RPMI7951 (cell line): ENCODE data around the gene SETD2. TPM values are rescaled to one million over a fixed set of nuclear protein-coding genes. Genes with fewer than 3 reads are reported as not detected.
"Not testable (repeated sequence)": the region's sequence is repeated elsewhere in the genome, so short reads cannot be mapped to it uniquely, and the experiment has no call there.

Experiments
- DNase-seq: peaks from one replicate; pipeline ENCODE4 v3.0.0-alpha.2; 2012; ENCODE audit warnings: low read depth
- total RNA-seq: library from RNA; depleted of rRNA; stranded (reverse); fragments of >200 nt; shearing (Covaris generic); gene quantifications from 2 replicates; pipeline ENCODE4 v1.2.3, GENCODE V29; 2014

SETD2 gene
- total RNA-seq, 1 experiment from 2014 or later, result 21.1 TPM

DNA sequence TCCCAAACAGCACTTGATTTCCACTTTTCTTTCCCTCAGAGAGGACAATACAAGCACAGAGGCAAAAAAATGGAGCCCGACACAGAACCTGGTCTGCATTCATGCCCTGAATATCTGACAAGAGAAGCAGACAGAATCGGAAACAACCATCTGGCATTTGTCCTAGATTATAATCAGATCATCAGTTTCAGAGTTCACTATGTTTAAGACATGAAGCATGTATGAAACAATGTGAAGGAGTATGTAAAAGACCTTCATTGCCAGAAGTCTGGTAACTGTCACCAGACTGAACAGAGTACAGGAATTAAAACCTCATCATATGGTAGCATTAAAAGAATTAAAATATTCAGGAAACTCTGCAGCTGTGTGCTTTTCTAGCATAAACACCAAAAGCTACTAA lies 65.0 kb downstream of the SETD2 start:
- no peak for DNase-seq

DNA sequence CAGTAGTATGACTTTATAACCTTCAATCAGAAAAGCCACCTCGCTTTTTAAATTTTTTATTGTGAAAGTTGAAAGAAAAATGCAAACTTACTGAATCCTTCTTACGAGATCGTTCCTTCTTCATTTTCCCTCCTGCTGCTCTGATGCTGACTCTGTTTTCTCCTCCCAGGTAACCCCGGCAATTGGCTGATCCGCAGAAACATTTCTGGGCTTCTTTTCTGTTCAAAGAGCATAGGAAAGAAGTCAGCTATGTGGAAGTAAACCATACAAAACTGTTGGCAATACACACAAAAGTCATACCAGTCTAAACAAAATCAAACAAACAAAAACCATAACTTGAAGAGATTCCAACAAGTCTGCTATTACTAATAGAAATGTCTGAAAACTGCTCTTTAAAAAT lies 66.0 kb downstream of the SETD2 start:
- no peak for DNase-seq

DNA sequence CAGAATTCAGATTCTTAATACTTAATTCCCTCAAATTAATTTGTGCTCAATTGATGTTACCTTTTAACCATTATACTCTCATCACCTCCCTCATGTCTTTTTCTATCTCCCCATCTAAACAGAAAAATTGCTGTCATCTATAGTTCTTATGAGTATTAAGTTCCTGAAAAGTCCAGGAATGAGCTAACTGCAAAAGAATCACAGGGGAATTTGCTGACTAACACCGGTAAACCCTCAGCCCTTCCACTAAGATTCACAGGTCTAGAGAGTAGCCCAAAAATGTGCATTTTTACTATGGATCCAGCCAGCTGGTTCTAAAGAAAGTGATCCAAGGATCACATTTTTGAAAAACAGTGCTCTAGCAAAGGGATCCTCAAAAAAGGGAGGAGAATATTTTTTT lies 67.0 kb downstream of the SETD2 start:
- no peak for DNase-seq

DNA sequence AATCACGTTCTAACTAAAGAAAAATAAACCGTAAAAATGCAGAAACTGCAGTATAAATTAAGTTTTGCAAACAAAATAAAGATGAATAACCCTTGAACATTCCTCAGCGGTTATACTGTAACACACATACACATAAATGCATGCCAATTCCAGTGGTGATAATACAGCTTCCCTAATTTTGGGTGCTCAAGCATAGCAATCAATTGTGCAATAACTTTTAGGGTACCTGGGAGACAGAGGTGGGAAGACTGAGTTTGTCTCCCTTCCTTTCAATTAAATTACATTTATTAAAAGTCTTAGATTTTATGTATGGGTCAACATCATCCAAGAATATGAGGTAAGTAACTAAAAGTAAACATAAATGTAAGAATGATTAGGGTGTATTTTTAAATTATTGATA lies 71.8 kb downstream of the SETD2 start:
- DNase-seq, result no peak

DNA sequence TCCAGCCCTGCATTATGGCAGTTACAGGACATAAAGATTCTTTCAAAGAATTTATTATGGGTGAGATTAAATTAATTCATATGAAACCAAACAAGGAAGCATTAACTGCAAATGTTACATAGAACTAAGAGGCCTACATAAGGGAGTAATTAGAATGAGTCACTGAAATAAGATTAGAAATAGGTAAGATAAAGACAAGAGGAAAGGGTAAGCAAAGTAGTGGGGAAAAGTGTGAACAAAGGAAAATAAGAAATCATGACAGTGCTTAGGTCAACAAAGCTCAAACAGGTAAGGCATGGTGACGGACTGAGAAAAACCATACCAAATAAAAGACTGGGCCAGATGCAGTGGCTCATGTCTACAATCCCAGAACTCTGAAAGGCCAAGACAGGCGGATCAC lies 74.3 kb downstream of the SETD2 start:
- DNase-seq, result no peak

DNA sequence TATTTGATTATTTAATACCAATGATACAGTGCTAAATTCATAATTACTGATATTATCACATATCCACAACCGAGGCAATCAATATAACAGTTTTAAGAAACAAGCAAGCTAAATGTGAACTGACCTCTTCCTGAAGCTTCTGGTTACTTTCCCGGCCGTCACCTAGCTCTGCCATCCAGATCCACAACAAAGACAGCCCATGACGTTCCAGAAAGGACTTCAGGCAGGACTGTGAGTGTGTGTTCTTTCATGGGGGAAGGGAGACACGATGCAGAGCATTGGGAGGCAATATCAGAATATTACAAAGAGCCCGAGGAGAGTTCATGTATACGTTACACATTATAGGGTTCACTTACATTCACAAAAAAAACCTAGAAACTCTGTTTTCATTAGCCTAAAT lies 77.8 kb downstream of the SETD2 start:
- DNase-seq, result no peak

DNA sequence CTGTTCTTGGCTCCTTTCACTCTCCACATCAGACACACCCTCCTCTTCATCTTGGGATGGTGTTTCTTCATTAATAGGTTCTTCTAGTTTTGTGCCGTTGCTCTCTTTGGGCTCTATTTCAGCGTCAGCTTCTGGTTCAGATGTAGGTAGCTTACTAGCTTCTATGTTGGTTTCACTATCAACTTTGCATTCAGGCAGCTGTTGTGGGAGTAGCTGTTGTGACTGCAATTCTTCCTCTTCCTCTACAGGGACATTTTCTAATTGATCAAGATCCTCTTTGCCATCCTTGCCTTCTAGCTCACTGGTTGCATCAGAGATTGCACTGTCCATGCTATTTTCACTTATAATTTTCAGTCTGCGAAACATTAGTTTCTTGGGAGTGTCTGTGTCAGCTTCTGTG lies 80.1 kb downstream of the SETD2 start:
- DNase-seq, result no peak

DNA sequence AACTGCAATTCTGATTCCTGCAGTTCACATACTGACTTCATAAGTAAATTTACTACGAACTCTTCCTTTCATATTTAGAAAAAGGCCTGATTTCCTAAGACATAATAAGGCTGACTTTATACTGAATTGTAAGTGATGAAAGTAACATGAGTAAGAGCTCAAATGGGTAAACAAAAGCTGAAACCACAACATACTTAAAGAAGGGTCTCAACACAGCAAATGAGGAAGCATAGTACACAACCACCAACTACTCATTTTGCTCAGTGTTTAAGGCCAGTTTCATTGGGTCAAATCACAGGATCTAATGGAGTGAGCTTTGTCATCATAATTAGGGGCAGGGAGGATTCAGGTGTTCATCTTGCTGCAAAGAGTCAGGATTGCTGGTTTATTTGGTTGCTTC lies 81.4 kb downstream of the SETD2 start:
- DNase-seq, result no peak

DNA sequence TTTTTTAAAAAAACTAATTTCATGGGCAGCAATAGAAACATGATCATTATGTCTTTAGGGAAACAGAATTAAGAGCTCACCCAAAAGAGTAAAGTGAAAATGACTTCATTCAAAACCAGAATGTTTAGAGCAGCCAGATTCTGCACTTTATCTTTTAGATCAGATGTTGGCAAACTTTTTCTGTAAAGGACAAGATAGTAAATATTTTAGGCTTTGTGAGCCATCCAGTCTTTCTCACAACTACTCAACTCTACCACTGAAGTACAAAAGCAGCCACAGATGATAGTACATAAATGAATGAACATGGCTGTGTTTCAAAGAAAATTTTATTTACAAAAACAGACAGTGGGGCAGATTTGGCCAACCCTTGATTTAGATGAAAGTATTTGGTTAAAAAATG lies 84.5 kb downstream of the SETD2 start:
- DNase-seq, result no peak

DNA sequence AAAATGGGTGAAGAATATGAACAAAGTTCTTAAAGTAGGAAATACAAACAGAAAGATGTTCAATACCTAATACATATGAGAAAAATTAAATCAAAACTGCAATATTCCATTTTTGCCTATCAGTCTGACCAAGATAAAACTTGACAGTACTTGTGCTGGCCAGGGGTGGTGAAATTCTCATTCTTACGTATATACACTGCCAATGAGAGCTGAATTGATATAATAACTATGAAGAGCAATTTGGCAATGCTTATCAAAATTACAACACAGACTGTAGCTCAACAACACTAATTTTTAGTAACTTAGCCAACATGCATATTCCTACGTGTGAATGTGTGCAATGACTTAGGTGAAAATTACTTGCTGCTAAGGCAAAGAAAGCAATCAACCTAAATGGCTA lies 90.2 kb downstream of the SETD2 start:
- DNase-seq, result no peak

DNA sequence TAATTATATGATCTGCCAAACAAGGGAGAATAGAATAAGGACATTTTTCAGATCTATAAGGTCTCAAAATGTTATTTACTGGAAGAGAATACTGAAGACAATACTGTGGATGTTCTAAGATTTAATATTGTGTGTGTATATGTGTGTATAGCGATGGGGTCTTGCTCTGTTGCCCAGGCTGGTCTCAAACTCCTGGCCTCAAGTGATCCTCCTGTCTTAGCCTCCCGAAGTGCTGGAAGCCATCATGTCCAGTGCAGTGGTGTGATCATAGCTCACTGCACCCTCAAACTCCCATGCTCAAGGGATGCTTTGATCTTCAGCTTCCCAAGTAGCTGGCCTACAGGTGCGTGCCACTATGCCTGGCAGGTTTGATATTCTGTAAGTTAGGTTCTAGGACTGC lies 93.1 kb downstream of the SETD2 start:
- no peak for DNase-seq

DNA sequence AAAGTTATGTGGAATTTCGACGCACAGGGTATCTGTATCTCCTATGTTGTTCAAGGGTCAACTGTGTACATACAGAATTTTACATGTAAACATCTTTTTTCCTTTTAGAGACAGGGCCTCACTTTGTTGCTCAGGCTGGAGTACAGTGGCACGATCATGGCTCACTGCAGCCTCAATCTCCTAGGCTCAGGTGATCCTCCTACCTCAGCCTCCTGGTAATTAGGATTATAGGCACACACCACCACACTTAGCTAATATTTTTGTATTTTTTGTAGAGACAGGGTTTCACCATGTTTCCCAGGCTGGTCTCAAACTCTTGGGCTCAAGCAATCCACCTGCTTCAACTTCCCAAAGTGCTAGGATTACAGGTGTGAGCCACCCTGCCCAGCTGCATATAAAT lies 97.7 kb downstream of the SETD2 start:
- DNase-seq, result not testable (repeated sequence)

DNA sequence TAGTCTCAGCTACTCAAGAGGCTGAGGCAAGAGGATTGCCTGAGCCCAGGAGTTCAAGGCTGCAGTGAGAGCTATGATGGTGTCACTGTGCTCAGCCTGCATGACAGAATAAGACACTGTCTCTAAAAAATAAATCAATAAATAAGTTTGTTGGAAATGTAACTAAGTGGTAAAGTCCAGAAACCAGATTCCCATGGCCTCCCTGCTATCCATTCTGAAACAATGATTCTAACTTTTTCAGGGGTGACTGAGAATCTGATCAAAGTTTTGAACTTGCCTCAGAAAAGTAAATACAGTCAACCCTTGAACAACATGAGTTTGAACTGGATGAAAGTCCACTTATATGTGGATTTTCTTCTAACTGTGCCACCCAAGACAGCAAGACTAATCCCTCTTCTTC lies 98.2 kb downstream of the SETD2 start:
- DNase-seq, result no peak

DNA sequence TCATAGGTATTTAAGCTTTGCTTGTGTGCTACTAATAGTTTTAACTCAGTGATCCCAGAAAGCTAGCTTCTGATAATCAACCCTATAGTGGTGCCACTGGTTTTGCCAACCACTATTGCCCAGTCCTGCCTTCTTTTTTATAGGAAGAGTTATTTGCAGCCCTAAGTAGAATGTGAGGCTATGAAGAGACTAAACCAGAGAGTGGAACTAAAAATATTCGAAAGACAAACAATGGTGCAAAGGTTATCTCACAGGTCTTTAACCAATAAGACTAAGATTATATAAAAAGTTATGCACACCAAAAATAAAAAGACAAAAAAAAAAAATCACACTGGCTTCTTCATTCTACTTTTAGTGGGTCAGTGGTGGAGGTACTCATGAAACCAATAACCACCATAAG lies 98.9 kb downstream of the SETD2 start:
- no peak for DNase-seq

DNA sequence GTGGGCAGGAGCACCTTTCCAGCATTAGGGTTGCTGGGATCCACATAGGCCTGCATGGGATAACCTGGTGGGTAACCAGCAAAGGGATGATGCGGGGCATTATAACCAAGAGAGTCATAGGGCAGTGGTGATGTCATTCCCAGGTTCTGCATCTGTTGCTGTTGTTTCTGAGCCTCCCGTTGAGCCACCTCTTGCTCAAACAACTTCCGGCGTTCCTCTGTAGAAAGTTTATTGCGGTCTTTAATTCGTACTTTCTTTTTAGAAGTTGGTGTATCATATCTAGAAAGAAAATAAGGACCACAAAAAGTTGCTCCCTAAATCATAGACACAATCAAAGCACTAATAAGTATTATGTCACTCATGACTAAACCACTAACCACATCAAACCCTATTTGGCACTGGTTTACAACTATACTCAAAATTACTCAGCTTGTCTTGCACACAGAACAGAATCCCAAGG lies 106.7 kb downstream of the SETD2 start:
- DNase-seq, result peak; percentile 12

DNA sequence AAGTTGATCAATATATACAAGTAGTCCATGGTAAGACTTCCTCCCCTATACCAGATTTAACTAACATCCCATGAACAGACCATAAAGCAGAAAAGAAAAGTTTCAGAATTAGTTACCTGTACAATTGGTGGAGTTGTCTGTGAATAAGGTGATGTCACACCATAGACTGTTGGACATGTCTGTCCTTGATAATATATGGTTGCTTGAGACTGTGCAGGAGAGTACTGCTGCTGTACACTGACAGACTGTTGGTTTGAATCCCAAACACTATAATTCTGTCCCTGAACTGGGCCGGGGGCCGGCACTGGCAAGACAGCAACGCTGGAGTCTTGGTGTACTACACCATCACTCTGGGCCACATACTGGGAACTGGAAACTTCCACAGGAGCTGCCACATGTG lies 107.2 kb downstream of the SETD2 start:
- DNase-seq, result no peak

DNA sequence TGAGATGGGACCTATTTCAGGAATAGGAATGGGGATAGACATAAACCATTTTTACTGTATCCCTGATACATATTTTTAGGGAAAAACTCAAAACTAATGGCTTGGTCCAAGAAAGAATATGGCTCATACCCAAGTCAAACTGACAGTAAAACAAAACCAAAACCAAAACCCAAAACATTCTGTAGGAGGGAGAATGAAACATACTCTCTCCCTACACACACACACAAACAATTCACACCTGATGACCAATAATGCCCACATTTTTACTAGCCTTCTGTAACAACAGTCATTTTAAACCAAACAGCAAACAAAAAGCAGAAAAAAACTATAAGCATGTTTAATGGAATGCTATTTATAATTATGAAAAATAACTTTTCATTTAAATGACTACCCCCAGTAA lies 109.5 kb downstream of the SETD2 start:
- no peak for DNase-seq

DNA sequence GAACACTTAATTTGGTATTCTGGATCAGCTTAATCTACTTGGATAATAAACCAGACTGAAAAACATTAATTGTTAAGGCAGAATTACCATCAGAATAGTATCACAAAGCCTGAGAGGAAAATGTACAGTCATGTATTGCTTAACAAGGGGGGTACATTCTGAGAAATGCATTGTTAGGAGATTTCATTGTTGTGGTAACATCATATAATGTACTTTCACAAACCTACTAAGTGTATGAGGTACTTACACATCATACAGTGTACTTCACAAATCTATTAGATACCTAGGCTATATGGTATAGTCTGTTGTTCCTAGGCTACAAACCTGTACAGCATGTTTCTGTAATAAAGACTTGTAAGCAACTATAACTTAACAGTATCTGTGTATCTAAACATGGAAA lies 116.2 kb downstream of the SETD2 start:
- no peak for DNase-seq

DNA sequence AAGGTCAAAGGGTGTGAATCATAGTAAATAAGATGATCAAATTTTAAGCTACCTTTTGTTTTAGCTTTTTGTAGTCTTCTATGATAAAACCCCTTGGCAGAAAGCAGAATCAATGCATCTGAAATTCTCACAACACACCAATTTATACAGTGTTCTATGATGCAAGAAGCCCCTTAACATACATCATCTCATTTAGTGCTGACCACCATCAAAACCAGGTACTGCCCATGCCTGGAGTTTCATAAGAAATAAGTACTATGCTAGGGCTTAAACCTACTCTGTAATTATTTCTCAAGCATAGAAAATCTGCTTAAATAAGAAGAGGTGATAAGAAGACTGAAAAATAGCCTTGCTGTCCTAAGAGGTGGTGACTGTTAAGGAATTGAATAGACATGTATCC lies 116.8 kb downstream of the SETD2 start:
- DNase-seq, result no peak

DNA sequence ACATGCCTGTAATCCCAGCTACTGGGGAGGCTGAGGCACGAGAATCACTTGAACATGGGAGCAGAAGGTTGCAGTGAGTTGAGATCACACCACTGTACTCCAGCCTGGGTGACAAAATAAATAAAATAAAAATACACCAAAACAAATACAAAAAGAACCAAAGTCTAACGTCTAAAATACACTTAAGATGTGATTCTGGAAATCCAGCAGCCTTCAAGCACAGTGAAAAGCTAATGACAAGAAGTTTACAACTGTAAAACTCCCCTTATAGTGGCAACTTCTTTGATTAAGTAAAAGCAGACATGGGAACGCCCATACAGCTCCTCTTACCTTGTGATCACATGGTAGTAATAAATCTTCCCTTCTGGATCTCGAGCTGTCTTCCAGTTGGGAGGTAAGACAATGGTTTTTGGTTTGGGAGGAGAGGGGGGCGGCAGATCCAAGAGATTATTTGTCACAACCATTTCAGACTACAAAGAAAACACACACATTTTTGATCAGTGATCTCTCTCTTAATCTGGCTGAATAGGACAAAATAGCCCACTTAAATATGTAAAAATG lies 121.6 kb downstream of the SETD2 start:
- DNase-seq, result no peak

DNA sequence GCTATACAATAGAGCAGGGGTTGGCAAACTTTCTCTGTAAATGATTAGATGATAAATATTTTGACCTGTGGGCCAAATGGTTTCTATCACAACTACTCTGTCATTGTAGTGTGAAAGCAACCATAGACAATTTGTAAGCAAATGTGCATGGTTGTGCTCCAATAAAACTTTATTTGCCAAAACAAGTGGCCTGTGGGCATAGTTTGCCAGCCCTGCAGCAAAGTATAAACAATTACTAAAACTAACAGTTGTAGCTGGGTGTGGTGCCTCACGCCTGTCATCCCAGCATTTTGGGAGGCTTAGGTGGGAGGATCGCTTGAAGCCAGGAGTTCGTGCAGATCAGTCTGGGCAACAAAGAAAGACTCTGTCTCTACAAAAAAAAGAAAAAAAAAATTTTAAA lies 122.8 kb downstream of the SETD2 start:
- no peak for DNase-seq

DNA sequence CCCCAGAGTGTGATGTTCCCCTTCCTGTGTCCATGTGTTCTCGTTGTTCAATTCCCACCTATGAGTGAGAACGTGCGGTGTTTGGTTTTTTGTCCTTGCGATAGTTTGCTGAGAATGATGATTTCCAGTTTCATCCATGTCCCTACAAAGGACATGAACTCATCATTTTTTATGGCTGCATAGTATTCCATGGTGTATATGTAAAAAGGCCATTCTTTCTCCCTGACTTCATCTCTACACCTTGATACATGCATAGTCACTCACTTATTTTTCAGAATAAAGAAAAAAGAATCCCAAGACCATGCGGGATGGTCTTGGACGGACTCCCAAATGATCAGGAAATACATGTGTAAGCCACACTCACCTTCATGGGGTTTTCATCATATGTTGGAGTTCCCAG lies 126.6 kb downstream of the SETD2 start:
- DNase-seq, result not testable (repeated sequence)

DNA sequence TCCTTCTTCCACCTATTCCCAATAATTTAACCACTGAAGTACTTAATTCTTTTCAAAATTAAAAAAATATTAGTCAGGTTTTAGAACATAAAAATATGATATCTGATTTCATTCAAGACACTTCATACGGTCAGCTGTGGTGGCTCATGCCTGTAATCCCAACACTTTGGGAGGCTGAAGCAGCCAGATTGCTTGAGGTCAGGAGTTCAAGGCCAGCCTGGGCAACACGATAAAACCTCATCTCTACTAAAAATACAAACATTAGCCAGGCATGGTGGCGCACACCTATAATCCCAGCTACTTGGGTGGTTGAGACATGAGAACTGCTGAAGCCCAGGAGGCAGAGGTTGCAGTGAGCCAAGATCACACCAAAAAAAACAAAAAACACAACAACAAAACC lies 127.8 kb downstream of the SETD2 start:
- DNase-seq, result no peak

DNA sequence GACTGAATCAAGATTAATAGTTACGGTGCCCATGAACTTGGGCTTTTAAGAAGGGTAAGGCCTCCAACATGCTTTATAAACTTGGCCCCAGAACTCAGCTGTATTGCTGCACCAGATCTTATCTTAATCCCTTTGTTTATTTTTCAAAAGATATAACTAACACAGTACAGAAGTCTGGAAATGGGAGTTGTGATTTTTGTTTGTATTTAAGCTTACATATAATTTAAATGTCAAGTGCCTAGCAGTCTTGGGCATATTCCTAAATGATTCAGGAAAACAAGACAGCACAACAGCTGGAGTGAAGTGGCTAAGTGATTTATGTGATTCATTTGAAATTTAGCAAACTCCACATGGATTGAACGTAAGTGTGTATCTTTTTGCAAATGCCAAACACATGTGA lies 128.3 kb downstream of the SETD2 start:
- DNase-seq, result no peak
